GM23248 (cell line): ENCODE data around the gene PKD2L1.

ENCODE experiments used
- EZH2 ChIP-seq: fragments of 200-600 bp; sonication (generic); IDR thresholded peaks from 2 replicates; pipeline ENCODE4 v1.6.1; 2018; ENCODE audit warnings: antibody characterized with exemption, mild to moderate bottlenecking; ENCODE audit not compliant: insufficient read depth, poor library complexity, severe bottlenecking
- EZH2phosphoT487 ChIP-seq: fragments of 200-600 bp; sonication (generic); IDR thresholded peaks from 2 replicates; pipeline ENCODE4 v1.6.1; 2018; ENCODE audit warnings: antibody characterized with exemption, moderate library complexity, mild to moderate bottlenecking, low read depth; ENCODE audit not compliant: insufficient read depth

GRCh38 chr10:100253041-100253440 is 77.0 kb downstream of the PKD2L1 start:
- TF ChIP-seq EZH2: no peak
- no peak for TF ChIP-seq EZH2phosphoT487
